K562 (cell line): ENCODE measurements around the gene SHH. TPM values are rescaled to one million over a fixed set of nuclear protein-coding genes. Genes with fewer than 3 reads are reported as not detected.

Experiments used
- ATAC-seq: fragments of 200-7000 bp; cut with Tn5 transposase; 3 replicates; pipeline ENCODE4 v1.9.1; 2020; ENCODE audit warnings: moderate library complexity
- BruUV-seq: library from RNA; stranded (reverse); fragments of 400-500 nt; replicated peaks from 2 replicates; lab custom pipeline; 2021; lab: Mats Ljungman, UMichigan
- CTCF ChIA-PET: fragments of 300-600 bp; formaldehyde crosslinking; extraction: SDS; loops from one replicate; lab custom pipeline; 2021; ENCODE audit warnings: low intra/inter-chr PET ratio; lab: Yijun Ruan, JAX
- POLR2A ChIA-PET: fragments of 300-600, 350-650 bp; sonication (Branson Sonifier 250); formaldehyde crosslinking; extraction: SDS; loops from one replicate; lab custom pipeline; 2021; ENCODE audit warnings: antibody characterized with exemption, inconsistent platforms; lab: Yijun Ruan, JAX
- DNase-seq, 4 experiments: peaks; one replicate each; pipeline versions ENCODE4 v3.0.0 to v3.0.0-alpha.2; 2011 to 2018; ENCODE audit warnings: low spot score in 3 of 4, mixed read lengths in 3 of 4; ENCODE audit errors: extremely low read depth in 1 of 4
- FAIRE-seq: peaks from 2 replicates; lab custom pipeline; 2011; peaks lifted over from hg19 to GRCh38; lab: Jason Lieb, UNC
- H2AFZ ChIP-seq: 2 replicates; pipeline ENCODE4 v1.6.0; 2011; ENCODE audit warnings: low read depth, low read length, control low read depth, inconsistent platforms
- H3K27ac ChIP-seq: fragments of 200-600 bp; 3 replicates; pipeline ENCODE4 v1.8.0; 2011; ENCODE audit warnings: low read depth, mild to moderate bottlenecking, control low read depth, inconsistent platforms, low read length, moderate library complexity, mixed read lengths; ENCODE audit errors: extremely low read depth
- H3K27me3 ChIP-seq, 2 experiments: fragments of 300-600 bp in 1 of 2; 2 replicates in 1 of 2; 3 replicates in 1 of 2; pipeline versions ENCODE4 v1.6.0 to v1.8.0; 2011; ENCODE audit warnings: inconsistent platforms in 2 of 2, low read length in 2 of 2, mild to moderate bottlenecking in 1 of 2, mixed read lengths in 1 of 2, moderate library complexity in 1 of 2; ENCODE audit not compliant: control insufficient read depth in 2 of 2, insufficient read depth in 2 of 2
- H3K36me3 ChIP-seq: fragments of 300-600 bp; 3 replicates; pipeline ENCODE4 v1.8.0; 2011; ENCODE audit warnings: mild to moderate bottlenecking, low read length, inconsistent platforms; ENCODE audit not compliant: control insufficient read depth, insufficient read depth
- H3K4me1 ChIP-seq, 2 experiments: fragments of 200-600 bp in 1 of 2; replicated peaks in 1 of 2; 2 replicates in 1 of 2; 3 replicates in 1 of 2; pipeline versions ENCODE4 v1.5.1 to v1.8.0; 2011; ENCODE audit warnings: inconsistent platforms in 2 of 2, low read length in 2 of 2, mild to moderate bottlenecking in 1 of 2, mixed read lengths in 1 of 2, moderate library complexity in 1 of 2; ENCODE audit not compliant: control insufficient read depth in 2 of 2, insufficient read depth in 2 of 2
- H3K4me2 ChIP-seq: 2 replicates; pipeline ENCODE4 v1.6.1; 2011; ENCODE audit warnings: low read length, control low read depth, inconsistent platforms, mixed read lengths; ENCODE audit not compliant: insufficient read depth
- H3K4me3 ChIP-seq: fragments of 200-600 bp; sonication (generic), shearing (Covaris generic); 2 replicates; pipeline ENCODE4 v1.5.1; 2016; ENCODE audit warnings: control low read depth, inconsistent platforms
- H3K79me2 ChIP-seq: fragments of 200-600 bp; 3 replicates; pipeline ENCODE4 v1.8.0; 2011; ENCODE audit warnings: low read length, inconsistent platforms; ENCODE audit not compliant: control insufficient read depth, insufficient read depth
- H3K9ac ChIP-seq, 2 experiments: 2 replicates each; pipeline versions ENCODE4 v1.6.0 to v1.6.1; 2011; ENCODE audit warnings: low read depth in 2 of 2, low read length in 2 of 2, control low read depth in 1 of 2, inconsistent platforms in 1 of 2, mild to moderate bottlenecking in 1 of 2, mixed read lengths in 1 of 2; ENCODE audit not compliant: insufficient read depth in 1 of 2
- H3K9me1 ChIP-seq: one replicate; pipeline ENCODE4 v1.6.0; 2011; ENCODE audit warnings: inconsistent platforms, mild to moderate bottlenecking, low read length, moderate library complexity; ENCODE audit not compliant: control insufficient read depth, insufficient read depth
- H3K9me3 ChIP-seq: replicated peaks from 2 replicates; pipeline ENCODE4 v1.5.1; 2011; ENCODE audit warnings: low read depth, low read length, inconsistent platforms; ENCODE audit not compliant: control insufficient read depth, insufficient read depth
- H4K20me1 ChIP-seq: replicated peaks from 2 replicates; pipeline ENCODE4 v1.6.1; 2011; ENCODE audit warnings: low read length, inconsistent platforms, mixed read lengths; ENCODE audit not compliant: control insufficient read depth, insufficient read depth
- CTCF ChIP-seq, 3 experiments: IDR thresholded peaks in 2 of 3; conservative IDR thresholded peaks in 1 of 3; 2 replicates each; pipeline ENCODE4 v1.5.1; 2011 to 2012; ENCODE audit warnings: low read length in 3 of 3, mild to moderate bottlenecking in 3 of 3, control low read depth in 2 of 3, improper control_type of control experiment in 1 of 3, inconsistent platforms in 1 of 3, low read depth in 1 of 3, mixed read lengths in 1 of 3, moderate library complexity in 1 of 3; ENCODE audit not compliant: insufficient read depth in 2 of 3
- TCF7L2 ChIP-seq: fragments of 150-350 bp; IDR thresholded peaks from 2 replicates; pipeline ENCODE4 v1.6.1; 2016; ENCODE audit warnings: low read depth, mild to moderate bottlenecking, low read length, moderate library complexity
- WGBS: fragments of 100-300 bp; shearing (Covaris generic); methylation state at CpG from one replicate; pipeline ENCODE4 v1.1.6; 2016; ENCODE audit warnings: low coverage, mixed read lengths; ENCODE audit not compliant: insufficient coverage; ENCODE audit errors: missing lambda C conversion rate; 5-methylcytosine and 5-hydroxymethylcytosine counted together
- in situ Hi-C: fragments of 300-500 bp; cut with MboI; formaldehyde crosslinking; loops from 4 replicates; pipeline ENCODE4 v1.15.0; 2018; ENCODE audit warnings: inconsistent platforms, mixed read lengths
- intact Hi-C: fragments of 100-400 bp; cut with micrococcal nuclease; formaldehyde crosslinking; loops from 2 replicates; pipeline ENCODE4 v1.14.2; 2022
- polyA plus RNA-seq, 8 experiments: library from polyadenylated mRNA; depleted of rRNA in 4 of 8; stranded (reverse) in 5 of 8; unstranded in 3 of 8; fragments of >200 nt; fragmentation: Nextera tagmentation in 2 of 8; fragmentation: Illumina TruSeq in 1 of 8; extraction: Ambion mirVana in 2 of 8; extraction: Trizol in 1 of 8; gene quantifications; 2 replicates each; pipeline versions ENCODE4 v1.2.1 to v1.2.3, GENCODE V29; 2011 to 2014; ENCODE audit warnings: inconsistent platforms in 1 of 8, missing spikeins in 1 of 8
- total RNA-seq, 7 experiments: library from RNA; depleted of rRNA in 6 of 7; stranded (reverse); fragments of >200 nt in 6 of 7; fragmentation: Illumina TruSeq in 2 of 7; extraction: Trizol in 2 of 7; gene quantifications; 2 replicates each; pipeline versions ENCODE4 v1.2.1 to v1.2.3, GENCODE V29; 2011 to 2021; ENCODE audit warnings: low replicate concordance in 1 of 7

The SHH gene
- total and polyA plus RNA-seq, 9 of the 15 experiments (the other 6 are each of a cell fraction or from before 2014, with no cell fraction given) = 0.09 TPM; not detected in 8

DNA sequence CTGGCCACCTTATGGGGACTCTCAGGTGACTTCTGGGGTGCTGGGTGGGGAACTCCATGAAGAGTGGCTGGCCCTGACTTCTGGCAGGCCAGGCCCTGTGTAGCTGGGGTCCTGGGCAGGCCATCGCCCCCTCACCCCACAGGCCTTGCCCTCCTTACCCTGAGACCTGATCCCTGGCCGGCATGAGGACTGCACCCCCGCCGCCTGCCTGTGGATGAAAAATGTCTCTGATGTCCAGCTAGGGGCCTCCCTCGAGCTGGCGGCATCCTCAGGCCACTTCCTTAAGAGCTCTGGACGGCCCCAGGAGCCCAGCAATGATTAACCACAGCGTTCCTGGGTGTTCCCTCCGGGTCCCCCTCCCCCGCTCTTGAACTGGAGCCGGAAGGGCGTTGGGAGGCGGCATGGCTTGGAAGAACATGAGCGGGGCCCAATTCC lies 31.8 kb upstream of the SHH start:
- intact Hi-C loops = no loop called here
- ChIA-PET CTCF (no interaction called here), POLR2A (interaction anchor here (0.9 kb wide), 1 partner anchor 45 kb away, joined by 3 read pairs; no protein-coding TSS in a partner anchor)
- TF ChIP-seq CTCF (IDR thresholded peaks at IDR 0.05 in 2 of 3, conservative IDR thresholded peaks at IDR 0.05 in 1 of 3; ENCODE audit: insufficient read depth in 2 of 3, low read depth in 1 of 3, low read length in 3 of 3) (peak in 1 of 3 experiments; percentile 18; a peak in 1 of 6 replicates), TCF7L2 (no peak)
- no peak overlapping the region for H3K4me2 ChIP-seq
- H3K4me3 ChIP-seq = no peak overlapping the region
- H3K27me3 ChIP-seq = peaks cover 82 to 93% of the 10 kb centered on the region in 2 experiments
- WGBS = under 1% methylated on average over 14 of the region's 14 CpGs
- no peaks in the 10 kb centered on the region for H3K9me3 ChIP-seq
- ATAC-seq = peak; percentile 38; the same call in 2 of the 3 replicates
- H4K20me1 ChIP-seq = peaks cover 19% of the 10 kb centered on the region
- FAIRE-seq = no peak
- H3K36me3 ChIP-seq = no peaks in the 10 kb centered on the region
- no TSS peak for BruUV-seq
- H3K27ac ChIP-seq = no peak overlapping the region
- in situ Hi-C loops = no loop called here
- peak in 1 of 4 experiments; percentile 11 for DNase-seq
- H3K4me1 ChIP-seq = no peaks in the 10 kb centered on the region
- H3K9me1 ChIP-seq = no peaks in the 10 kb centered on the region
- no peak overlapping the region for H2AFZ ChIP-seq
- no peaks in the 10 kb centered on the region for H3K79me2 ChIP-seq
- no peak overlapping the region for H3K9ac ChIP-seq
